8988T (cell line): ENCODE measurements around the gene URI1.
A peak's percentile ranks its signal among the peaks of the same experiment; 100 is the strongest.
"Not testable (repeated sequence)": the region's sequence is repeated elsewhere in the genome, so short reads cannot be mapped to it uniquely, and the experiment has no call there.

ENCODE experiments used
- DNase-seq: peaks from one replicate; pipeline ENCODE4 v3.0.0; 2011

URI1 gene

DNA sequence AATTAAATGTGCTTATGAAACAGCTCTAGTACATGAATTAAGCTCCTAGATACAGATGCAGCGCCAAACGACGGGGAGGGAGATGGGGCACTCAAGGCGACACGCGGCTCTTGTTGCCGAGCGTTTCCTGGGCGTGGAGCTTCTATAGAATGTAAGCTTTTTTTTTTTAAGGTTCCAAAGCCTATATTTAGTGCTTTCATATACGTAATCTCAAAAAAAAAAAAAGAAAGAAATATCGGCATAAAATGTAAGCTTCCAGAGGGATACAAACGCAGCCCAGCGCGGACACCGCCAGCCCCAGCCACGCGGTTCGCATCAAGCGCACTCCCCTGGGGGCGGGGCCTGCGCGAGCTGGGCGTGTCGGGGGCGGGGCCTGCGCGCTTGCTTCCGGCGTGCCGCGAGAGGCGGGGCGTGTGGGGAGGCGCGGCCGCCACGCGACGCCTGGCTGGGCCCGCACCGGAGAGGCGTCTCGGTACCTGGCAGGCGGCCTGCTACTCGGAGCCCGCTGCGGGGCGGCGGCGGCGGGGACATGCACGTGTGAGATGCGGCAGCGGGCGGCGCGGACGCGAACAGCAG lies at the start of gene URI1:
Gene URI1, plus strand, starts transcription at position 412 of the 576 bp plus-strand sequence. CDS start 309 bp downstream, outside the sequence.
- DNase-seq, result peak; percentile 94

DNA sequence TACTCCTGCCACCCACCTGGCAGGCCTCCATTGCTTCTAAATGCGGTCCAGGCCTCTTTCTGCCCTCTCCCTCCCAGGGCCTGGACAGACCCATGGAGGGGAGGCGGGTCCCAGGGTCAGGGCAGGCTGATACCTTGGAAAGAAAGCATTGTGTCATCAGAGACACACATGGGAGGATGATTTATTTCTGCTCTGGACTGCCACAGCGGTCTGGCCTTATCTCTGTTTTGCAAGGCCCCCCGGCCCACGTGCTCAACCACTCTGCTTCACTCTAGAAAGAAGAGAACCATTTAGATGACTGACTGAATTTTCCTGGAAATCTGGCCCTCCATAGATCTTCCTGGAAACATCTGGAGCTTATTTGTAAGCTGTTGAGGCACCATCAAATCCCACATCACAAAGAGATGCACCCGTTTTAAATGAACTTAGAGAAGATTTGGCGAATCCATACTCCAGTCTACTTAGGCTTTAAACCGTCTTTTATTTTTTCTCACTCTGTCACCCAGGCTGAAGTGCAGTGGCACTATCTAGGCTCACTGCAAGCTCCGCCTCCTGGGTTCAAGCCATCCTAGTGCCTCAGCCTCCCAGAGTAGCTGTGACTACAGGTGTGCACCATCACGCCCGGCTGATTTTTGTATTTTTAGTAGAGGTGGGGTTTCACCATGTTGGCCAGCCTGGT lies 48.3 kb upstream of the URI1 start:
- no peak for DNase-seq

- no peak for DNase-seq
Measured at GRCh38 chr19:29896802-29897201, 45.2 kb upstream of the URI1 start.

GRCh38 chr19:29897466-29897865 lies 44.6 kb upstream of the URI1 start:
- DNase-seq, result no peak

GRCh38 chr19:29904017-29904416 lies 38.0 kb upstream of the URI1 start:
- DNase-seq, result no peak

- DNase-seq, result no peak
Measured at GRCh38 chr19:29908963-29909944, 32.8 kb upstream of the URI1 start.

GRCh38 chr19:29914933-29915332 lies 27.1 kb upstream of the URI1 start:
- DNase-seq, result no peak

GRCh38 chr19:29915832-29916231 lies 26.2 kb upstream of the URI1 start:
- not testable (repeated sequence) for DNase-seq

DNA sequence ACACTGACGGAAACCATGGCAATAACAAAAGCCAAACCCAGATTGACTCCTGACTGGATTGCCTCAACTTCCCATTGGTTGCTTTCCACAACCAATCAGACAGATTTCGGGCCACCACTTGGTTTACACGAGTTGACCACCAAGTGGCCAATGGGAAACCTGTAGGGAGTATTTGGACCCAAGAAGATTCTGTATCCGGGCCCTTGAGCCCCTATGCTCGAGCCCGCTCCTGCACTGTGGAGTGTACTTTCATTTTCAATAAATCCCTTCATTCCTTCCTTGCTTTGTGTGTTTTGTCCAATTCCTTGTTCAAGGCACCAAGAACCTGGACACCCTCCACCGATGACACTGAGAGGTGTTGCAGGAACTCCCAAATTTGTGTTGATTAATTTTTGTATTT lies 24.1 kb upstream of the URI1 start:
- DNase-seq, result no peak

DNA sequence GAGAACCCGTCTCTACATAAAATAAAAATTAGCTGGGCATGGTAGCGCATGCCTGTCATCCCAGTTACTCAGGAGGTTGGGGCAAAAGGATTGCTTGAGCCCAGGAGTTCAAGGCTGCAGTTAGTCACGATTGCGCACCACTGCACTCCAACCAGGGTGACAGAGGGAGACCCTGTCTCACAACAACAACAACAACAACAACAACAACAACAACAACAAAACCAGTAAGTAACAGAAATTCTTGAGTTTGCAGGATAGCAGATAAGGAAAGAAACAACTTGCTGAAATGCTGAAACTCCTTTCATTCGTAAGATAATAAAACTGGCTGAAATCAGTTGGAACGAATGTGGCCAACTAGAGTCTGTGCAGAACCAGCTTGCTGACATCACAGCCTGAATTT lies 23.1 kb upstream of the URI1 start:
- DNase-seq, result no peak

DNA sequence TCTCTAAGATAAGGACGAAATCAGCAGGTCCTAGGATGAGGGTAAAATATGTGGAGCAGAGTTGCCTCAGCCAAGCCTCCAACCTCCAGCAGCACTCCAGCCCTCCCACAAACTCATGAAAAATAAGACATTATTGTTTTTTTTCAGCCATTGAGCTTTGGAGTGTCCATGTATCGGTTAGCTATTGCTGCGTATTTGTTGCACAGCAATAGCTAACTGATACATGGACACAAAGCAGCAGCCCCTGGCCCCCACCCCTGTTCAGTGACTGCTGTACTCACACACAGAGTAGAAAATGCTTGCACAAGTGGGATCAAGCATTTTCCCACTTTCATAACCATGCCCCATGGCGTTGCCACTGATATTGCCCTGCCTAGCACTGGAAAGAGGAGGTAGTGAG lies 19.1 kb upstream of the URI1 start:
- no peak for DNase-seq

DNA sequence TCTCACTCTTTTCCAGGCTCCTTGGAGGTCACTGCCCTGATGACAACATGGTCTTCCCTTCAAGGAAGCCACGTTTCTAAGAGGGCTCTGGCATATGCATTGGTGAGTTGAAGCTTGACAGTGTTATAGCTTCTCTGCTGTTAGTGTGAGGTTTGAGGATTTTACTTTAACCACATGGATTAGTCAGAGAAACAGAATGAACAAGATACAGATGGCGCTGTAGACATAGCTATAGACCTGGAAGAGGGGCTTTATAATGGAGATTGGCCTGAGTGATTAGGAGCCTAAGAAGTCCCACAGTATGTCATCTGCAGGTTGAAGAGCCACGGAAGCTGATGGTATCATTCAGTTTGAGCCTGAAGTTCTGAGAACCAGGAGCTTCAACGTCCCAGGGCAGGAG lies 18.4 kb upstream of the URI1 start:
- DNase-seq, result no peak

GRCh38 chr19:29926031-29926430 lies 16.0 kb upstream of the URI1 start:
- DNase-seq, result no peak

- no peak for DNase-seq
Measured at GRCh38 chr19:29926801-29927200, 15.2 kb upstream of the URI1 start.

- no peak for DNase-seq
Measured at GRCh38 chr19:29927944-29928625, 14.0 kb upstream of the URI1 start.

- no peak for DNase-seq
Measured at GRCh38 chr19:29928831-29929230, 13.2 kb upstream of the URI1 start.

DNA sequence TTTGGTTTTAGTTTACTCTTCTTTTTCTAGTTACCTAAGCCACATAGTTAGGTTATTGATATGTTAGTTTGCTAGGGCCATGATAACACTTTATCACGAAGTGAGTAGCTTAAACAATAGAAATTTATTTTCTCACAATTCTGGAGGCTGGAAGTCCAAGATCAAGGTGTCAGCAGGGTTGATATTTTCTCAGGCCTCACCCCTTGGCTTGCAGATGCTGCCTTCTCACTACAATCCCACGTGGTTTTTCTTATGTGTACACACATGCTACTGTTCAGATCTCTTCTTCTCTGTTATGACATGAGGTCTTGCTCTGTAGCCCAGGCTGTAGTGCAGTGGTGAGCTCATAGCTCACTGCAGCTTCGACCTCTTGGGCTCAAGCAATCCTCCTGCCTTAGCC lies 7.8 kb upstream of the URI1 start:
- DNase-seq, result no peak

DNA sequence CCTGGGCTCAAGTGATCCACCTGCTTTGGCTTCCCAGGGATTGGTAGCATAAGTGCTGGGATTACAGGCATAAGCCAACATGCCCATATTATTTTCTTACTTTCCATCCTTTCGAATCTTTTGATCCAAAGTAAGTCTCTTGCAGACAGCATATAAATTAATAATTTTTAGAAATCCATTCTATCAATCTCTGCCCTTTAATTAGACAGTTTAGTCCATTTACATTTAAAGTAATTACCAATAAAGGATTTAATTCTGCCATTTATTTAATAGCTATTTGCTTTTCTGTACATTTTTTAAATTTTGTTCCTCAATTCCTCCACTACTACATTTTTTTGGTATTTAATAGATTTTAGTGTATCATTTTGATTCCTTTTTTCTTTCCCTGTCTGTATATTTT lies 7.3 kb upstream of the URI1 start:
- DNase-seq, result no peak

GRCh38 chr19:29936409-29936808 lies 5.6 kb upstream of the URI1 start:
- DNase-seq, result no peak

GRCh38 chr19:29939628-29940027 lies 2.4 kb upstream of the URI1 start:
- DNase-seq, result no peak

- no peak for DNase-seq
Measured at GRCh38 chr19:29940971-29941585, 961 bp upstream of the URI1 start.

DNA sequence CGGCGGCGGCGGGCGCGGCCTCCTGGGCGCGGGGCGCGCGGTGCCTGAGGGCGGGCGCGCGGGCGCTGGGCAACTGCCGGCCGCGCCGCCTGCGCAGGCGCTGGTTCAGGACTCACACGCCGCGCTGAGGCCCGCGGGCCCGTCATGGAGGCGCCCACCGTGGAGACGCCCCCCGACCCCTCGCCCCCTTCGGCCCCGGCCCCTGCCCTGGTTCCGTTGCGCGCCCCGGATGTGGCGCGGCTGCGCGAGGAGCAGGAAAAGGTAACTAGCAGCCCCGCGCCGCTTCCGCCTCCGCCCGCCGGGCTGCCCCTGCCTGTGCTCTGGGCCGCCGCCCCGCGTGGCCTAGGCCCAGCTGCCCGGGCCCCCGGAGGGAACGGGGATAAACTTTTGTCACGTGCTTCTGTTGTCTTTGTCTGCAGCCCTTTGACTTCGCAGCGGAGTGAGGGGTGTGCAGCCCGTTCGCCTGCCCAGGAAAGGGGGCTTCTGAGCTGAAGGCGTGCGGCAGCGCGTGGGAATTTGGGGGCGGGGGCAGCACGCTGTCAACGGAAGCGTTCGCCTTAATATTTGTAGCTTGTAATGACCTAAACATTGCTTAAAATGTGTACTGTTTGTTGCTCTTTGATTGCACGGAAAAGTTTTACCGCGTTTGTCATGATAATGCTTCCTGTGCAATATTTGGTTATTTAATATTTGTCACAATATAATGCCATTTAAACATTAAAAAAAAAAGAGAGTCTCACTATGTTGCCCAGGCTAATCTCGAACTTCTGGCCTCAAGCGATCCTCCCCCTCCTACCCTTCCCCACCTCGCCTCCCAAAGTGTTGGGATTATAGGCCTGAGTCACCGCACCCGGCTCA lies 594 bp downstream of the URI1 start:
- DNase-seq, result peak; percentile 76
